Measurements from ENCODE around the gene UBE3B.

DNA sequence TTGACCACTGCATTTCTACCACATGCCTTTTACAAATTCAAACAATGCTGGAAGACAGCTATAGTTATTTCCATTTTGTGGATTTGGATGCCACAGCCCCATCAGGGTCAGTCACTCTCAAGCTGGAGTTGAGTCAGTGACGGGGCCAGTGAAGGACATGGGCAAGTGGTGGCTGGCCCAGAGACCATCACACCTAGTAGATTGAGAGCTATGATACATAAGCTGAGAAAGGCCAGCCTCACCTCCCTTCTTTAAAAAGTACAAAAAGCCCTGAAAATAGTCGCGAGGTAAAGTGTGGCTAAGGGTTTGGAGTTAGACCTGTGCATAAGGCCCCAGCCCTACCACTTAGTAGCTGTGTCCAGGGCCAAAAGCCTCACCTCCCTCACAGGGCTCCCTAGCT is 4.4 kb upstream of the UBE3B start:
- TF ChIP-seq CTCF (IDR thresholded peaks at IDR 0.05) (no peak), POLR2A (IDR thresholded peaks at IDR 0.05) (no peak), EP300 (IDR thresholded peaks at IDR 0.05) (no peak)
